ENCODE results near the gene GSTA2. TPM values are rescaled to one million over a fixed set of nuclear protein-coding genes. Genes with fewer than 3 reads are reported as not detected.

The GSTA2 gene
- total RNA-seq, 1 experiment from 2014 or later: not detected

- H3K56ac ChIP-seq (ENCODE audit: insufficient read length, low read depth, low read length): no peak overlapping the region
- no peak overlapping the region for H3K23ac ChIP-seq (ENCODE audit: insufficient read length, low read depth, low read length)
- no peak overlapping the region for H2BK5ac ChIP-seq (ENCODE audit: insufficient read length, low read length)
- H3K27ac ChIP-seq (ENCODE audit: insufficient read length, low read depth, low read length): no peak overlapping the region
- H3K27me3 ChIP-seq (ENCODE audit: insufficient read depth, low read length): no peaks in the 10 kb centered on the region
- H4K5ac ChIP-seq (ENCODE audit: insufficient read length, low read depth, low read length): no peak overlapping the region
- no peaks in the 10 kb centered on the region for H3K9me3 Mint-ChIP-seq
- no peaks in the 10 kb centered on the region for H3K9me3 ChIP-seq (ENCODE audit: control insufficient read depth, low read depth, low read length)
- H4K20me1 ChIP-seq (ENCODE audit: control insufficient read depth, insufficient read depth, insufficient read length): no peaks in the 10 kb centered on the region
- H3K4me2 ChIP-seq (ENCODE audit: insufficient read depth, insufficient read length, low read length): no peak overlapping the region
- H2AFZ ChIP-seq (ENCODE audit: low read length): no peak overlapping the region
- H3K4me1 ChIP-seq (ENCODE audit: insufficient read depth, low read length): no peaks in the 10 kb centered on the region
- H3K27ac Mint-ChIP-seq: no peak overlapping the region
- no peak overlapping the region for H2BK120ac ChIP-seq (ENCODE audit: low read depth, low read length, poor library complexity, severe bottlenecking)
- no peak overlapping the region for H3K18ac ChIP-seq (ENCODE audit: insufficient read length, low read depth, low read length)
- H4K8ac ChIP-seq (replicated peaks; ENCODE audit: insufficient read length, low read depth, low read length): no peak overlapping the region
- H3K4ac ChIP-seq (ENCODE audit: low read depth, low read length): no peak overlapping the region
- no peaks in the 10 kb centered on the region for H3K23me2 ChIP-seq (ENCODE audit: insufficient read length, low read depth, low read length, poor library complexity, severe bottlenecking)
- no peak overlapping the region for H4K91ac ChIP-seq (ENCODE audit: insufficient read length, low read depth, low read length)
- H3K27me3 Mint-ChIP-seq (ENCODE audit: low read depth): no peaks in the 10 kb centered on the region; the same call in 1 of the 2 replicates
- DNase-seq: no peak
- no peak for TF ChIP-seq CTCF (conservative IDR thresholded peaks at IDR 0.05)
- H3T11ph ChIP-seq (ENCODE audit: low read length): no peak overlapping the region
- H3K9ac ChIP-seq (ENCODE audit: extremely low read depth, insufficient read length, low read length): no peak overlapping the region
- H2BK20ac ChIP-seq (ENCODE audit: low read depth, low read length, poor library complexity, severe bottlenecking): no peak overlapping the region
- no peak overlapping the region for H3K4me3 Mint-ChIP-seq
- no peak overlapping the region for H2AK5ac ChIP-seq (ENCODE audit: insufficient read length, low read length)
- WGBS (ENCODE audit: extremely low coverage, insufficient read length, low lambda C conversion rate): no CpG with 5 or more reads among the region's 1 CpG
- no peaks in the 10 kb centered on the region for H3K79me1 ChIP-seq (ENCODE audit: insufficient read depth, low read depth, low read length, poor library complexity, severe bottlenecking)
- no peak overlapping the region for H2BK12ac ChIP-seq (ENCODE audit: insufficient read length, low read depth, low read length)
- H2BK15ac ChIP-seq (ENCODE audit: low read depth, low read length): no peak overlapping the region
- H3K14ac ChIP-seq (ENCODE audit: insufficient read depth, low read length): no peak overlapping the region
- H3K4me1 Mint-ChIP-seq: peaks cover 6% of the 10 kb centered on the region in 2 experiments
- H3K79me2 ChIP-seq (ENCODE audit: insufficient read depth, low read length): no peaks in the 10 kb centered on the region
- no peaks in the 10 kb centered on the region for H3K36me3 Mint-ChIP-seq (ENCODE audit: insufficient read depth in 1 of 3, low read depth in 3 of 3)
These were observed 39.5 kb upstream of the GSTA2 start for GRCh38 chr6:52802806-52803205.
